ENCODE data around the gene DNAH7.

Gene DNAH7

DNA sequence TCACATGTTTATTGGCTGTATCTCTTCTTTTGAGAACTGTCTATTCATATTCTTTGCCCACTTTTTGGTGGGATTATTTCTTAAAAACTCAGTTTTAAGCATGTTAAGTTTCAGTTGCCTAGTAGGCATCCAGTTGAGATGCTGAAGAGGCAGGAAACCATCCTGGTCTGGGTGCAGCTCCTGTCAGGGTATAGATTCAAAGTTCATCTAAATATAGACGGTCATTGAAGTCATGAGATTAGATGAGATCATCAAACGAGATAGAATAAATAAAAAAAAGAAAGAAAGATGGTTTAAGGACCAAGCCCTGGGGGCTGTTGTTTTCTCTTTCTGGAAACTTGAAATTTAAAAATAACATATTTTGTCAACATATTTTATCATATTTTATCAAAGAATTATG, 9.2 kb upstream of the DNAH7 start:
- Histone ChIP-seq H3K4me2 (ENCODE audit: insufficient read depth, low read length, poor library complexity, severe bottlenecking) (no peak overlapping the region), H2BK12ac (ENCODE audit: low read length) (no peak overlapping the region), H2BK120ac (ENCODE audit: low read depth, low read length) (no peak overlapping the region), H3K79me1 (ENCODE audit: low read depth, low read length) (no peaks in the 10 kb centered on the region), H2AK5ac (ENCODE audit: low read depth, low read length) (no peak overlapping the region), H3K27ac (replicated peaks; ENCODE audit: low read length) (no peak overlapping the region), H3K36me3 (replicated peaks in 1 of 2; ENCODE audit: control insufficient read depth in 2 of 2, insufficient read depth in 2 of 2, low read length in 2 of 2) (no peaks in the 10 kb centered on the region), H2BK5ac (ENCODE audit: low read length) (no peak overlapping the region), H2BK15ac (ENCODE audit: low read length) (no peak overlapping the region), H3K4me3 (ENCODE audit: low read length in 2 of 2) (no peak overlapping the region), H4K91ac (ENCODE audit: low read depth, low read length, poor library complexity) (no peak overlapping the region), H3K9ac (ENCODE audit: low read depth, low read length, poor library complexity) (no peak overlapping the region), H3K23ac (ENCODE audit: low read depth, low read length, poor library complexity) (no peak overlapping the region), H3K27me3 (ENCODE audit: control insufficient read depth in 3 of 3, insufficient read depth in 3 of 3, low read depth in 1 of 3, low read length in 3 of 3) (peaks cover 0 to 3% (median 0%) of the 10 kb centered on the region in 3 experiments), H3K4me1 (ENCODE audit: control insufficient read depth in 2 of 2, insufficient read depth in 1 of 2, low read depth in 1 of 2, low read length in 2 of 2) (no peaks in the 10 kb centered on the region), H4K8ac (ENCODE audit: low read depth, low read length) (no peak overlapping the region), H3K9me3 (replicated peaks in 1 of 2; ENCODE audit: control insufficient read depth in 2 of 2, insufficient read depth in 1 of 2, low read depth in 1 of 2, low read length in 2 of 2) (no peaks in the 10 kb centered on the region), H2AFZ (ENCODE audit: low read length) (no peak overlapping the region), H3K4ac (ENCODE audit: low read length) (no peak overlapping the region), H3K14ac (ENCODE audit: low read length) (no peak overlapping the region), H3K18ac (ENCODE audit: low read length) (no peak overlapping the region)
- DNase-seq (ENCODE audit: low spot score) = no peak
- WGBS, 2 donors (ENCODE audit: extremely low coverage in 2 of 2, insufficient read length in 2 of 2, insufficient replicate concordance in 1 of 2) = no CpG with 5 or more reads among the region's 2 CpGs

DNA sequence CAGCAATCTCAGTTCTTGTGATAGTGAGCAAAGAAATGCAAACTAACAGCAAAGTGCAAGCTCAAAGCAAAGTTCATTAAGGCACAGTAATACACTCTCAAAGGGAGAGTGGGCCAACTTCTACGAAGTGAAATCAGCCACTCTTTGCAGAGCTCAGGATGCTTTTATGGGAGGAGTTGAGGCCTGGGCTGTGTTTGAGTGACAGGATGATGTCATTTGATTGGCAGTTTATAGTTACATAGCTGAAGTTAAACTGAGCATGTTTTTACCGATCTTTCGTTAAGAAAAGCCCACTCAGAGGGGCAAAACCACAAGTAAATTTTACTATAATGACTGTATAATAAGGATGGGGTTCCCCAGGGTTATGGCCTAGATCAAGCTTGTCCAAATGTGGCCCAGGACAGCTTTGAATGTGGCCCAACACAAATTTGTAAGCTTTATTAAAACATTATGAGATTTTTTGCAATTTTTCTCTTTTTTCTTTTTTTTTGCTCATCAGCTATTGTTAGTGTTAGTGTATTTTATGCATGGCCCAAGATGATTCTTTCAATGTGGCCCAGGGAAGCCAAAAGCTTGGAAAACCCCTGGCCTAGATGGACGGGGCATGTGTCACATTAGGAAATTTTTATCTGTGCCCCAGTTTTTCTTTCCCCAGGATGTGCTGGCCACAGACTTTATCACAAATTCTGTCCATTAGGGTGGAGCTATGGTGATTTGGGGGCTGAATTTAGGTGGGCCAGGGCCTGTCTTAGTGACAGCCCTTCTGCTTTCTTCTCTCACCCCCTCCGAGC, 8.3 kb upstream of the DNAH7 start:
- no peak overlapping the region for H3K4me3 ChIP-seq (ENCODE audit: low read length in 2 of 2)
- no CpG with 5 or more reads among the region's 5 CpGs for WGBS, 2 donors (ENCODE audit: extremely low coverage in 2 of 2, insufficient read length in 2 of 2, insufficient replicate concordance in 1 of 2)
- DNase-seq (ENCODE audit: low spot score) = no peak

DNA sequence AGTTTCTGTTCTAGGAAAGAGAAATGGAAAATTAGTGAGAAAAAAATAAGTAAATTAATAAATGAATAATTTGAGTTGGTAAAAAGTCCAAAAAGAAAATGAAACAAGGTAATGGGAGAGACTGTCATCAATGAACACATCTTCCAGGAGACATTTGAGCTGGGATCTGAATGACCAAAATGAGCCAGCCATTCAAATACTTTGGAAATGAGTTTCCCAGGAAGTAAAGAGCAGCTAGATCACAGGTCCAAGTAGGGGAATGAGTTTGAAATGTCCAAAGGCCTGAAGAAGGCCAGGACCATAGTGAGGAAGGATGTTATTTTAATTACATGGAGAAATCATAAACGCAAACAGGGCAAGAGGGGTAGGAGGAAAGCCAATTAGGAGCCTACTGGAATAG, 6.6 kb upstream of the DNAH7 start:
- Histone ChIP-seq H3K79me1 (ENCODE audit: low read depth, low read length) (no peaks in the 10 kb centered on the region), H3K36me3 (replicated peaks in 1 of 2; ENCODE audit: control insufficient read depth in 2 of 2, insufficient read depth in 2 of 2, low read length in 2 of 2) (no peaks in the 10 kb centered on the region), H3K4me3 (ENCODE audit: low read length in 2 of 2) (no peak overlapping the region), H4K8ac (ENCODE audit: low read depth, low read length) (no peak overlapping the region), H3K18ac (ENCODE audit: low read length) (no peak overlapping the region), H2AFZ (ENCODE audit: low read length) (no peak overlapping the region), H3K14ac (ENCODE audit: low read length) (no peak overlapping the region), H3K9ac (ENCODE audit: low read depth, low read length, poor library complexity) (no peak overlapping the region), H2BK120ac (ENCODE audit: low read depth, low read length) (no peak overlapping the region), H3K9me3 (replicated peaks in 1 of 2; ENCODE audit: control insufficient read depth in 2 of 2, insufficient read depth in 1 of 2, low read depth in 1 of 2, low read length in 2 of 2) (no peaks in the 10 kb centered on the region), H4K91ac (ENCODE audit: low read depth, low read length, poor library complexity) (no peak overlapping the region), H3K4ac (ENCODE audit: low read length) (no peak overlapping the region), H2BK12ac (ENCODE audit: low read length) (no peak overlapping the region), H3K27me3 (ENCODE audit: control insufficient read depth in 3 of 3, insufficient read depth in 3 of 3, low read depth in 1 of 3, low read length in 3 of 3) (peaks cover 0 to 13% (median 0%) of the 10 kb centered on the region in 3 experiments), H2AK5ac (ENCODE audit: low read depth, low read length) (no peak overlapping the region), H3K27ac (replicated peaks; ENCODE audit: low read length) (no peak overlapping the region), H2BK15ac (ENCODE audit: low read length) (no peak overlapping the region), H3K4me1 (ENCODE audit: control insufficient read depth in 2 of 2, insufficient read depth in 1 of 2, low read depth in 1 of 2, low read length in 2 of 2) (no peaks in the 10 kb centered on the region), H3K23ac (ENCODE audit: low read depth, low read length, poor library complexity) (no peak overlapping the region), H3K4me2 (ENCODE audit: insufficient read depth, low read length, poor library complexity, severe bottlenecking) (no peak overlapping the region), H2BK5ac (ENCODE audit: low read length) (no peak overlapping the region)
- no CpG with 5 or more reads among the region's 1 CpG for WGBS, 2 donors (ENCODE audit: extremely low coverage in 2 of 2, insufficient read length in 2 of 2, insufficient replicate concordance in 1 of 2)
- DNase-seq (ENCODE audit: low spot score) = no peak

More for the DNA sequence above, 8.3 kb upstream of the DNAH7 start:
- H3K27ac ChIP-seq (replicated peaks; ENCODE audit: low read length) = no peak overlapping the region
- H3K4me1 ChIP-seq (ENCODE audit: control insufficient read depth in 2 of 2, insufficient read depth in 1 of 2, low read depth in 1 of 2, low read length in 2 of 2) = no peaks in the 10 kb centered on the region
- H3K14ac ChIP-seq (ENCODE audit: low read length) = no peak overlapping the region
- H4K91ac ChIP-seq (ENCODE audit: low read depth, low read length, poor library complexity) = no peak overlapping the region
- no peak overlapping the region for H2BK12ac ChIP-seq (ENCODE audit: low read length)
- no peak overlapping the region for H3K18ac ChIP-seq (ENCODE audit: low read length)
- H2AK5ac ChIP-seq (ENCODE audit: low read depth, low read length) = no peak overlapping the region
- no peak overlapping the region for H2BK5ac ChIP-seq (ENCODE audit: low read length)
- H2BK120ac ChIP-seq (ENCODE audit: low read depth, low read length) = no peak overlapping the region
- H2AFZ ChIP-seq (ENCODE audit: low read length) = no peak overlapping the region
- H3K9ac ChIP-seq (ENCODE audit: low read depth, low read length, poor library complexity) = no peak overlapping the region
- H3K4me2 ChIP-seq (ENCODE audit: insufficient read depth, low read length, poor library complexity, severe bottlenecking) = no peak overlapping the region
- no peak overlapping the region for H3K23ac ChIP-seq (ENCODE audit: low read depth, low read length, poor library complexity)
- H4K8ac ChIP-seq (ENCODE audit: low read depth, low read length) = no peak overlapping the region
- no peaks in the 10 kb centered on the region for H3K79me1 ChIP-seq (ENCODE audit: low read depth, low read length)
- H3K4ac ChIP-seq (ENCODE audit: low read length) = no peak overlapping the region
- H3K36me3 ChIP-seq (replicated peaks in 1 of 2; ENCODE audit: control insufficient read depth in 2 of 2, insufficient read depth in 2 of 2, low read length in 2 of 2) = no peaks in the 10 kb centered on the region
- no peak overlapping the region for H2BK15ac ChIP-seq (ENCODE audit: low read length)
- peaks cover 0 to 9% (median 0%) of the 10 kb centered on the region in 3 experiments for H3K27me3 ChIP-seq (ENCODE audit: control insufficient read depth in 3 of 3, insufficient read depth in 3 of 3, low read depth in 1 of 3, low read length in 3 of 3)
- H3K9me3 ChIP-seq (replicated peaks in 1 of 2; ENCODE audit: control insufficient read depth in 2 of 2, insufficient read depth in 1 of 2, low read depth in 1 of 2, low read length in 2 of 2) = no peaks in the 10 kb centered on the region

DNA sequence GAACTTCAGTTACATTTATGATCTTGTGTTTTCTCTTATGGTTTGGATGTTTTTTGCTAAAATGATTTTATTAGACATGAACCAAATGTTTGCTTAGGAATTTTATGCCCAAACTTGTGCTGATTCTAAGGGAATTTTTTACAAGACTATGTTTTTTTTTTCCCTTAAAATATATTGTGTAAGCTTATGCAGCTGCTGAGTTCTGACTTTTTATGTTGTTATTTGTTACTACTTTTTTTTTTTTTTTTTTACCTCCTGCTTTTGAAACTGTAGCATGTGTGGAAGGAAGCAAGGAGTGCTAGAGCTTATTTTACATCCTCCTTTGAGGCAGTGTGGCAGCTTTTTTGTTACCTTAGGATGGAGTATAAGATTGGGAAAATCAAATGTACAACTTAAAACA, 6.0 kb upstream of the DNAH7 start:
- Histone ChIP-seq H3K27me3 (ENCODE audit: control insufficient read depth in 3 of 3, insufficient read depth in 3 of 3, low read depth in 1 of 3, low read length in 3 of 3) (peaks cover 0 to 13% (median 0%) of the 10 kb centered on the region in 3 experiments), H4K8ac (ENCODE audit: low read depth, low read length) (no peak overlapping the region), H3K14ac (ENCODE audit: low read length) (no peak overlapping the region), H3K4me3 (ENCODE audit: low read length in 2 of 2) (no peak overlapping the region), H2BK15ac (ENCODE audit: low read length) (no peak overlapping the region), H3K36me3 (replicated peaks in 1 of 2; ENCODE audit: control insufficient read depth in 2 of 2, insufficient read depth in 2 of 2, low read length in 2 of 2) (no peaks in the 10 kb centered on the region), H3K4ac (ENCODE audit: low read length) (no peak overlapping the region), H2AFZ (ENCODE audit: low read length) (no peak overlapping the region), H3K9me3 (replicated peaks in 1 of 2; ENCODE audit: control insufficient read depth in 2 of 2, insufficient read depth in 1 of 2, low read depth in 1 of 2, low read length in 2 of 2) (no peaks in the 10 kb centered on the region), H2BK5ac (ENCODE audit: low read length) (no peak overlapping the region), H4K91ac (ENCODE audit: low read depth, low read length, poor library complexity) (no peak overlapping the region), H3K4me2 (ENCODE audit: insufficient read depth, low read length, poor library complexity, severe bottlenecking) (no peak overlapping the region), H3K79me1 (ENCODE audit: low read depth, low read length) (no peaks in the 10 kb centered on the region), H3K4me1 (ENCODE audit: control insufficient read depth in 2 of 2, insufficient read depth in 1 of 2, low read depth in 1 of 2, low read length in 2 of 2) (no peaks in the 10 kb centered on the region), H3K23ac (ENCODE audit: low read depth, low read length, poor library complexity) (no peak overlapping the region), H3K18ac (ENCODE audit: low read length) (no peak overlapping the region), H3K9ac (ENCODE audit: low read depth, low read length, poor library complexity) (no peak overlapping the region), H2AK5ac (ENCODE audit: low read depth, low read length) (no peak overlapping the region), H2BK12ac (ENCODE audit: low read length) (no peak overlapping the region), H2BK120ac (ENCODE audit: low read depth, low read length) (no peak overlapping the region), H3K27ac (replicated peaks; ENCODE audit: low read length) (no peak overlapping the region)
- no peak for DNase-seq (ENCODE audit: low spot score)

All from neuronal stem cell (in vitro differentiated cells).